NCI-H1417 (cell line): ENCODE results near the gene ALG5.

Experiments
- DNase-seq, 3 experiments: peaks; one replicate each; lab custom pipeline; 2025; lab: John Stamatoyannopoulos, UW

ALG5 gene

DNA sequence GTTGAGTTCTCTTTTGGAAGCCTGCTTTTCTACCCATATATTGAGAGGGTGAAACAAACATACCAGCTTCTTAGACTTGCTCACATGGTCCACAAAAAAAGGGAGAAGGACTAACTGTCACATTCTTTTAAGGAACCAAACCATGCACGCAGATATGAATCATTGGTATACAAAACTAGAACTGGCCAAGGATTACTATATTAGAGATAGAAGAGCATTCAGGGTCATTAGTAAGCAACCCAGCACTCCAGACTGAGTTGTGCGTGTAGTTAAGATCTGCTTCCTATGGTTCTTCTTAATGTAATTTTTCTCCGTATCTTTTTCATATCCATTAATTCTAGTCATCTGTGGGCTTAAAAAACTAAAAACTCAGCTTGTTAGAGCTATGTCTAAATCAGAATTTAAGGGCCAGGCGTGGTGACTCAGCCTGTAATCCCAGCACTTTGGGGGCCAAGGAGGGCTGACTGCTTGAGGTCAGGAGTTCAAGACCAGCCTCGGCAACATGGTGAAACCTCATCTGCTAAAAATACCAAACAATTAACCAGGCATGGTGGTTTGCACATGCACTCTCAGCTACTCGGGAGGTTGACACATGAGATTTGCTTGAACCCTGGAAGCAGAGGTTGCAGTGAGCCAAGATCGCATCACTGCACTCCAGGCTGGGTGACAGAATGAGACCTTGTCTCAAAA is 19.6 kb downstream of the ALG5 start:
- DNase-seq: no peak

DNA sequence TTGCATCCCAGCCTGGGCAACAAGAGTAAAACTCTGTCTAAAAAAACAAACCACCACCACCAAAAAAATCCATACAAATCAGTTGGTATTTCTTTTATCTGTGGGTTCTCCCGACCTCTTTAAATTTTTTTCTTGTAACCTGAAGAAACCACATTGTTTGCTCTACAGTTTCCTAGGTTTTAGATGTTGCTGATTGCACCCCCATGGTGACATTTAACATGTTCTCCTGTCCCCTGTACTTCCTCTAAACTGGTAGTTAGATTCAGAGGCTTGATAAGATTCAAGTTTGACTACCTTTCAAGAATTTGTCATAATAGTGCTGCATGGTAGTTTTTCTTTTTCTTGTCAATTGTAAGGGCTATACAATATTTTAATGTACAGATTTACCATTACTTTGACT is 24.0 kb downstream of the ALG5 start:
- DNase-seq: no peak

DNA sequence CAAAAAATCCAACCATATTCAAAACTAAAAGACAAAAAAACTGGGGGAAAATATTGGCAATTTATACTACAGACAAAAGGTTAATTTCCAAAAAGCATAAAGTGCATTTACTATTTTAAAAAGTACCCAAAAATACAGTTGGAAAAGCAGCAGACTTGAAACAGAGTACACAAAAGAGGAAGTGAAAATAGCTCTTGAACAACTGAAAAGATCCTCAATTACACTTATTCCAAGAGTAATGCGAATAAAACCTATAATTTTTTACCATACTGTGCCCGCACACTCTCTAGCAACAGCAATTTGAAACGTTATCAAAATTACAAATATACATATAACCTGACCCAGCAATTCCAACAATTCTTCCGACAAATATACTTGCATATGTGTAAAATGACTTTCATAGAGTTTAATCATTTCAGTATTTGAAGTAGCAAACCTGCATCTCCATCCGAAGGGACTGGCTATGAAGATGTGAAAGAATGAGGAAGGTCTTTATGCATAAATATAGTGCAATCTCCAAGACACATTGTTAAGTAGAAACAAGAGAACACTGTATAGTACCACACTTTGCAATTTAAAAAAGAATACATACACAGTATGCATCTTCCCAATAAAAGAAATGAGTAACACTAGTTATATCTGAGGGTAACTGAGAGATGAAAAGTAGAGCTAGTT is 25.4 kb downstream of the ALG5 start:
- DNase-seq: no peak

DNA sequence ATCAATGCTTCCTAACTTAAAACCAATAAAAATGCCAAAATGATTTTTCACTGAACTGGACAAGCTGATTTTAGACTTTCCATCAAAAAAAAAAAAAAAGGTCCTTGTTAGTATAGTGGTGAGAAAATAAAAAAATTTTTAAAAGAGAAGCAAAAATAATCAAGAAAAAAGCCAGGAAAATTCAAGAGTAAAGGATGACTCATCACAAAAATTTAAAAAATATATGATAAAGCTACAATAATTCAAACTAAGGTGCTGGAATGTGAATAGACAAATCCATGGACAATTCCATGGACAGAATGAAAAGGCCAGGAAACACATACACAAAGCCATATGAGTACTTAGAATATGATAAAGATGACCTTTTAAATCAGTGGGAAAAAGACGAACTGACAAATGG is 26.1 kb downstream of the ALG5 start:
- DNase-seq: no peak

DNA sequence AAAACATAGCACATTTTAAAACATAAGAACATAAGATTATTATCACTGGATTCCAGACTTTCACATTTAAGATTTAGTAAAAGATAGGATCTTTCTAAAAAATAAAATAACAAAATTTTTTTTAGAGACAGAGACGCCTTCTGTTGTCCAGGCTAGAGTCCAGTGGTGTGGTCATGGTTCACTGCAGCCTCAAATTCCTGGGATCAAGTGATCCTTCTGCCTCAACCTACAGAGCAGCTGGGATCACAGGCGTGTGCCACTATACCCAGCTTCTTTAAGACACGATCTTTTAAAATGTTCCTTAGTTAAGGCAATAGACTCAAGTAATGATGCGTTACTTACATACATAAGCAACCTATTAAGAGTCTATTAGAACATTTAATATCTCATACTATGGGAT is 32.7 kb downstream of the ALG5 start:
- DNase-seq: no peak

DNA sequence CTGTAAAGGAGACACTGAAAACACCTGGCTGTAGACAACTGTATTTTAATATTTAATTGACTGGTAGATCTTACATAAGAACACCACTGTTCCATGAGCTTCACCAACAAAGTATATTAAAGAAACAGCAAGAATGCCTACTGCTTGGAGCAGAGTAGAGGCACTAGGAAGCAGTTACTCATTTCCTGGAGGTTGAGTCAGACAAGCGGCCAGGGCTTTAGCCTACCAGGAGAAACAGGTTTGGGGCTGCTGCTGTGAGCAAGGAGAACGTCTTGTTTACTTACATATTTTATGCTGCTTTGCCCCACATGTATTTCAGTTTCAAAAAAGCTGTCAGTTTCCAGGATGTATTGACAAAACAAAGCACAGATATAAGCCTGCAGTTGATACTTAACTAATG is 33.4 kb downstream of the ALG5 start:
- peak in 2 of 3 experiments; percentile 23 to 51 for DNase-seq

DNA sequence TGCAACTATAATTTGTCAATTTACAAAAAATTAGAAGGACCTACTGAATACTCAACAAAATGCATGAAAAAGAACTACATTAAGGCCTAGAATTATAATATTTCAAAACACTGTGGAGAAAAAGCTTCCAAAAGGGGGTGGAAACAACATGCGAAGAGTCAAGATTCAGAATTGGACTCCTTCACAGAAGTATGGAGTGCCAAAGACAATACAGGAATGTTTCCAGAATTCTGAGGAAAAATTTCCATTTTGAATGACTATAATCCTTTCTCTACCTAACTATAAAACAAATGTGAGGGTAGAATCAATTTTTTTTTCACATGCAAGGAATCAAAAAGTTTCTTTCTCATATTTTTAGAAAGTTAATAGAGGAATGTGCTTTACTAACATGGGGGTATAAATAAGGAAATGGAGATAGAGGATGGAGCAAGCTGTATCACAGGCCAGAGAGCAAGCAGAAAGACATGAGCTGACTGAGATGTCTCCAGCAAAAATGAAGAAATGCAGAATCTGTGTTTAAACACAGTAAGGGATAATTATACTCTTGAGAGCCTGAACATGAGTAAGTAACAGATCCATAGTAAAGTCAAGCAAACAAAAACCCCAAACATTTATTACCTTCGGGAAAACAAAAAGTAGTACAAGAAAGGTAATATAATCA is 39.6 kb downstream of the ALG5 start:
- no peak for DNase-seq

DNA sequence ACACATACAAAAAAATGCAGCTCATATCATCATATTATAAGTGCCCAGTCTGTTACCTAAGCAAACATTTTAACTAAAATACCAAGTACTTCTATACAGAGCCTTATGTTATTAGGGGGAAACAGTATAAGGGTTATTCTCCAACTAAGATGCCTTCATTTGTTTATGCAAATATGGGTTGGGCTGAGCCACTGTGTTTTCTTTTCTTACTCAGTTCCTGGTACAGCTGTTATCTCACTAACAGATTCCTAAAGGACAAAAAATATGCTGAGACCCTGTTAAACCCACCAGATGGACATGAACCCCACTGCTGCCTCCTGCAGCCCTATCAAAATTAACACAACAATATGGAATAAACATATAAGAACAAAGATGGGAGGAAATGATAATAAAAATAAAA is 44.6 kb downstream of the ALG5 start:
- DNase-seq: no peak

DNA sequence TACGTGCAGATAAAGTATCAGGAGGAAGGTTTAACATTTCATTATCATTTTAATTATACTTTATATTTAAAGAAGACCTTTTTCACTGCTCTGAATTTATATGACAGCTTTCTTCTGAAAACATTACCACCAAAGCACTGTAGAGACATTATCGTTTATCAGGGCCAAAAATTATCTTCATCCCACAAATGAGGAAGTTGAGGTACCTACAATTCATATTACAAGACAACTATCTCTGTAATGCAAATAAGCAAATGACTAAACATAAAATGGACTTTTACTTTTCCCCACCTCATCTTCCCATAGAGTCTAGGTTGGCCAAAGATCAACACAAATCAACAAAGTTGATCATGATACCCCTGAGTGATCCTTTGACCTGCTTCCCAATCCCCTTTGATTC is 48.2 kb downstream of the ALG5 start:
- DNase-seq: no peak

DNA sequence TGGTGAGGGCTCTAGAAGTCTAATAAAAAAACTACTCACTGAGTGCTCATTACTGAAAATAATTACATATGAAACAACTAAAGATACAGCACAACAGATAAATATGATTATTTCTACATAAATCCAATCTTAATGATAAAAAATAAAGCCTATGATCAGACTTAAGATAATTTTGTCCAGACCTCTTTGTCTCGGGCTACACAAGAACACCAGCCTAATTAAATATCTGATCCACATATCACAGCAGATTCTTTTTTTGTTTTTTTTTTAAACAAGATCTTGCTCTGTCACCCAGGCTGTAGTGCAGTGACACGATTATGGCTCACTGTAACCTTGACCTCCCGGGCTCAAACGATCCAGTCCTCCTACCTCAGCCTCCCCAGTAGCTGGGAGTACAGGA is 48.8 kb downstream of the ALG5 start:
- DNase-seq: no peak

DNA sequence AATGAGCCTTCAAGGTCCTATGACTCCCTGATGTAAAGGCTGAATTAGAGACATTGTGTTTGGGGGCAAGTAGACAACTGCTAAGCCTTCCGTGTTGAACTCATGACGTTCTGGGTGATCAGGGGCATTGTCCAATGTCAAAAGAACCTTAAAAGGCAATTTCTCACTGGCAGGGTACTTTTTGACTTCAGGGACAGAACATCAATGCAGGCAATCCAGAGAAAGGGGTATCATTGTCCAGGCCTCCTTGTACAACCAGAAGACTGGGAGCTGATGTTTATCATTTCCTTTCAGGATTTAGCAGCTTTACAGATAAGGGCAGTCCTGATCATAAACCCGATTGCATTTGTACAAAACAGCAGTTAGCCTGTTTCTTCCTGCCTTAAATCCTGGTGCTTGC is 54.1 kb downstream of the ALG5 start:
- DNase-seq: no peak

DNA sequence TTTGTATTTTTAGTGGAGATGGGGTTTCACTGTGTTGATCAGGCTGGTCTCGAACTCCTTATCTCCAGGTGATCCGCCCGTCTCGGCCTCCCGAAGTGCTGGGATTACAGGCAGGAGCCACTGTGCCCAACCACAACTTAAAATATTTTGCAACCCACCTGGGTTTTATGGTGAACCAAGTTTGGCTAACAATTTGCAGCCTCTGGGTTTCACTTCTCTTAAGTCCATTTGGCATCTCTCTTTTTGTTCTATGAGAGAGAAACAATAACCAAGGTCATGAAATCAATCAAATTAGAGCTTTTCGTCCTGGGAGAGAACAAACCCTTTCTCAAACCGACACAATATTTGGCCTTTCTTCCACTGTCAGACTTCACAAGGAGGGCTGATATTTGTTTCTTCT is 73.5 kb downstream of the ALG5 start:
- no peak for DNase-seq

DNA sequence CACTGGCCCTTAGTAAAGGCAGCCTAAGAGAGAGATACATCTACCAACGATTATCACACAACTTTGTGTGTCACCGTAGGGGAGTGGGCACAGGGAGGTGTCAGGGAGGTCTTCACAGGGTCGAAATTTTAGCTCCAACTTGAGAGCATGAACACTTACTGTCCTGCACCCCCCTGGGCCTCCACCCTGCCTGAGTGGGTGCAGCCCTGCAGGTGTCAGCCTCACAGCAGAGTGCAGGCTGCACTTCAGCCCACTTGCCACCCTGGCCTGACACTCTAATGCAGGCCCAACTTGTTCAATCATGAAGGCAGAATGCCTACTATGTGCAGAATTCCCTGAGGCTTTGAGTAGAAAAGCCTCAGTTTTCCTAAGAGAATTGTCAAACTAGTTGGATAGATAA is 75.1 kb downstream of the ALG5 start:
- no peak for DNase-seq

DNA sequence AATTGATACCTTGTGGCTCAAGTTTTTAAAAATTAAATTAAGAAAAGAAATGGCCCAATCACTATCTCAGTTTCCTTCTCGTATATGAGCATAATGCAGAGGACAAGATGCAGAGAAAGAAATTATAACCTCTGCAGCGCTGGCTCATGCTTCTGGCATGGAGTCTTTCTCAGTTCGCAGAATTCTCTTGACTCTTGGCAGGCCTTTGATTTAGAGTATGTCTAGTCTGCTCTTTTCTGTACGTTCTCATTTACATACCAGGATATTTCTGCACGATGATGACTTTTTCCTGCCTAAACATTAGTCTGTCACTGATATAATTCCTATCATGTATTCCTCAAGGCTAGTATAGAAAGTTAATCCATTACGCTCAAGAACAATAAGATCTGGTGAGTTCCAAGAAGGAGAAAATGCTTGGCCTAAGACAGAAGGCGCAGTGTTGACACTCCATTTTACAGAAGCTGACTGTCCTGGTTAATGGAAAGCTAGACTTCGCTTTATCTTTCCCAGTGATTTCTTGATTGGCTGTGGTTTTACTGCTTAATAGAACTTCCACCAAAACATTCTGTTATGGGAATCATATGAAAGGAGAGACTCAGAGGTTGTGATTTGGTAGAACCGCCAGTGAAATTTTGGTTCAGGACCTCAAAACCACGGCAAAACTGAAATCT is 77.4 kb downstream of the ALG5 start:
- no peak for DNase-seq

DNA sequence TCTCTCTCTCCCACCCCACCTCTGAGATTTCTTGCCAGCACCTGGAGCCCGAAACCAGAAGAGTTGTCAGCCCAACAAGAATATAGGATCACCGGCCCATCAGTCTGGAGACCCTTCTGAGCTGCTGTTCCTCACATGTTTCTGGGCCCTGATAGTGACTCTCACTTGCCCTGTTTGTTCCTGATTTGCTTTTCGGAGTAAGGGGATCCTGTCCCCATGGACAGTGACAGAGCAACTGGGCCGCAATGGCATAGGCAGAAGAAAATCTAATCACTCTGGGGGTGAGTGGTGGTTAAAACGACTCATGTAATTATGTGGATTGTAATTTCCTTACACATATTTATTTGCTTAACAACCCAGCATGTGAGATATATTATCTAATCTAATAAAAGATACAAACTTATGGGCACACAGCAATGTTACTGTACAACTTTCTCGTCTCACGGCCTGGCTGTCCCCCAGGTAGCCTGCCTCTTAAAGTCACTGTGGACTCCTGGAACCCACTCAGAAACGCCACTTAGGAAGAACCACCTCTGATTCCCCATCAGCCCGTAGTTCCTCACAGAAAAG is 78.4 kb downstream of the ALG5 start:
- DNase-seq: peak in 2 of 3 experiments; percentile 68 to 69

DNA sequence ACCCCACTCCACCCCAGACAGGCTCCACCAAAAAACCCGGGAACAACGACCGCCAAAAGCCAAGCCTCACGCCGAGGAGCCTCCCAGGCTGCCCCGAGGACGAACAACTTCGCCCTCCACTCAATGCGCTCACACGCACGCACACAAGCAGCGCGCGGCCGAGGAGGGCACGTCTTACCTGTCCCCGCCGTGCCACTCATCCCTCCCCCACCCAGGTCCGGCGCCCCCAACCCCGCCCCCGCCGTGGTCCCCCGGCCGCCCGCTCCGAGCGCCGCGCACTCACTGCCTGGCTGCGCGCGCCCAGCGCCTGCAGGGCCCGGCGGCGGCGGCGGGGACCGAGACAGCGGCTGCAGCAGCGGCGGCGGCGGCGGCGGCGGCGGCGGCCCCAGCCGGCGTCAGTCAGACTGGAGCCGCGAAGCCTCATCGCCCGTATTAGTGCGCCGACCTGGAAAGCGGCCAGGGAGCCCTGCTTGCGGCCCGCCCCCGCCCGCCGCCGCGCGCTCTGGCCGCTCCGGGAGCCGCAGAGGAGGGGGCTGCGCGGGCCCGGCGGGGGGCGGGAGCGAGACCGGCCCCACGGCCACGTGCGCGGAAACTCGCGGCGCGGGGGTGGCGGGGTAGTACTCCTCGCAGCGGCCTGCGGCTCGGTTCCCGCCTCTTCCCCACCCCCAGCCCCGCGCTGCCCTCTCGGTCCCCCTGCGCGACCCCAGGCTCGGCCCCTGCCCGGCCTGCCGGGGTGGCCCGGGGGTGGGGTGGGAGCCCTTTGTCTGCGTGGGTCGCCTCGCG is 79.1 kb downstream of the ALG5 start, which contains the start of gene SMAD9:
TSS of gene SMAD9 (minus strand) at position 406 of the 783 bp plus-strand sequence. CDS start 40,549 bp downstream, outside the sequence.
- DNase-seq: peak; percentile 77 to 83 (median 79)

DNA sequence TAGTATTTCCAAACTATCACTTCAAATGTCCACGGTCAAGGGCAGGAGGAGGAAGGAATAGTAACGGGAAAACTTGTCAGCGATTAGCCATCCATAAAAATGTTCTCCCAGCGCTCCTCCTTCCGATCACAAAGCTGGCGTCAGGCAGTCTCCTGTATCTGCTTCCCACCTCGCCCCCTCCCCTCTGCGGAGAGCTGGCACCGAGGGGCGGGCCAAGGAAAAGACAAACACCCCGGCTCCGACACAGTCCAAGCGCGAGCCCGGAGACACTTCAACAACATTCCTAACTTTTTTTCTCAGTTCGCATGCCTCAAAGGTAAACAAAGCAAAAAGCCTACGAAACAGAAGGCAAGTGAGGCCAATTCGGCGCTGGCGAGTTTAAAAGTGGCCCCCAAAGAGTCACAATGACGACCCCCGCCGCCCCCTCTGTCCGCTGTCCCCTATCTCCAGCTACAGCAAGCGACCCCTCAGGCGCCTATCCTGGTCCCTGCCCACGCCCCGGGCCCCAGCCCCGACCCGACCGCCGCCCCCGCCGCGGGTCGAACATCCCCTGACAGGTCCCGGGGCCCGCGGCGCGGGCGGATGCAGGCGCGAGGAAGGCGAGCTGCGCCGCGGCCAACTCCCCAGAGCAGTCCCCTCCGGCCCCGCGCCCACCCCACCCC is 79.8 kb downstream of the ALG5 start:
- DNase-seq: peak; percentile 76 to 87 (median 79)

DNA sequence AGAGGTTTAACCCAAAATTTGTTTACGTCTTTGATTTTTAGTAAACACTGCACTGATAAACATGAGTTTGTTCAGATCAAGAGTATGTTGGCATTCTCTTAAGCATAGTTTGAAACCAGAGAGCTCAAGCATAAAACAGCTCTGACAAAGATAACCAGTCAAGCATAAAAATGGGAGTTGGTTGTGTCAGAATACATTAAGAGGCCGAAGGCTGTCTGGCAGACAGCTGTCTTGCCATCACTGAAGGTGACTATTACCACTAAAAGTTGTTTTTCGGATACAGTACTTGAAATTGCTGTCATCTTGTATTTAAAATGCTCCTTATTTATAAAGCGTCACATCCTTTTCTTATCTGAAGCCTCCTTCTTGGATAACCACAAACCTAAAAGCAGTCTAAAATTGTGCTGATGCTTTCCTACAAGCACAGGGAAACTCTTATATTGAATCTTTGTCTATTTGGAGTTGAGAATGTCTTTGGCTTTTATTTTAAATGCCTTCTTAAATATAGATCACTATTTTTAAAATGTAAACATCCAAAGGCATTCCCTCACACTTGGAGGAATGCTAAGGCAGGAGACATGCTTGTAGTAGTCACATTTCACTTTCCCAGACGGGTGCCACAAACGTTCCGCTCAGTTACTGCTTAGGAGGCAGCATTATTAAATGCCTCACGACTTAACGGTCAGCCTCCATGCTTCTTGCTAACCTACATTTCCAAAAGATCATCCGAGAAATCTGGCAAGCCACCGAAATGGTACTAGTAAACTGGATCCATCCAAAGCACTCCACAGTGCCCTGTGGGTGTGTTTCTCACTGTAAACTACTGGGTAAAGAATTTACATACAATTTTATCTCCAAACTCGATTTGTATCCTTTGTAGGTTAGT is 80.7 kb downstream of the ALG5 start:
- peak; percentile 21 to 68 (median 66) for DNase-seq

DNA sequence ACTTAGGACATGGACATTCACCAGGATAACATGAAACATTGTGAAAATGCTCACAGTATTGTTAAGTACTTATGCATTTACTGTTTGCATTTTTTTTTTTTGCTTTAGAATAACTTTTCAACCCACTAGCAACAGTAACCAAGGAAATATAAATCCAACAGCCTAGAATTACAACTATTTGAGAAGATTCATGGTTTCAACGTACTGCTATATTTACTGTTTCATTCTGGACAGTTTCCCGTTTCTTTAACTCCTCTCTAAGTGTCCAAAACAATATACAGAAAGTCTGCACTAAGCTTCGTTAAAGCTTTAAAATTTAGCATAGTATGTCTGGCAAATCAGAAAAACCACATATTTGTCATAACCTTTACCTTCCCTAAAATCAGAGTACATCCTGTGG is 81.8 kb downstream of the ALG5 start:
- peak in 1 of 3 experiments; percentile 39 for DNase-seq
